ENCODE measurements around the gene TMCC2. TPM values are rescaled to one million over a fixed set of nuclear protein-coding genes. Genes with fewer than 3 reads are reported as not detected.

TMCC2 gene
- total RNA-seq, 1 donor from 2014 or later: 1.5 TPM

DNA sequence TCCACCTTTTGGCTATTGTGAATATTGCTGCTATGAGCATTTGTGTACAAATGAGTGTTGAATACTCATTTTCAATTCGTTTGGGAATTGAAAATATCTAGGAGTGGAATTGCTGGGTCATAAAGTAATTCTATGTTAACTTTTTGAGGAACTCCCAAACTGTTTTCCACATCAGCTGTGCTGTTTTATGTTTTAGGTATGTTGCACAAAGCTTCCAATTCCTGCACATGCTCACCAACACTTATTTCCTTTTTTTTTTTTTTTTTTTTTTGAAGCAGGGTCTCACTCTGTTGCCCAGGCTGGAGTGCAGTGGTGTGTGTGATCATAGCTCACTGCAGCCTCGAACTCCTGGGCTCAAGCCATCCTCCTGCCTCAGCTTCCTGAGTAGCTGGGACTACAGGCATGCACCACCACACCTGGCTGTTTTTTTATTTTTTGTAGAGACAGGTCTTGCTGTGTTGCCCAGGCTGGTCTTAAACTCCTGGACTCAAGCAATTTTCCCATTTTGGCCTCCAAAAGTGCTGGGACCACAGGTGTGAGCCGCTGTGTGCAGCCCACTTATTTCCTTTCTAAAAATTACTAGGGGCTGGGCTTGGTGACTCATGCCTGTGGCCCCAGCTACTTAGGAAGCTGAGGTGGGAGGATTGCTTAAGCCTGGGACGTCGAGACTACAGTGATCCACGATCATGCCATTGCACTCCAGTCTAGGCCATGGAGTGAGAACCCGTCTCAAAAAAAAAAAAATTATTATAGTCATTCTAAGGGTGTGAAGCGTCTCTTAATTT, 33.4 kb downstream of the TMCC2 start:
- DNase-seq (ENCODE audit: low read depth, low spot score): no peak

GRCh38 chr1:205261946-205262691, 34.4 kb downstream of the TMCC2 start:
- DNase-seq (ENCODE audit: low read depth, low spot score): no peak

DNA sequence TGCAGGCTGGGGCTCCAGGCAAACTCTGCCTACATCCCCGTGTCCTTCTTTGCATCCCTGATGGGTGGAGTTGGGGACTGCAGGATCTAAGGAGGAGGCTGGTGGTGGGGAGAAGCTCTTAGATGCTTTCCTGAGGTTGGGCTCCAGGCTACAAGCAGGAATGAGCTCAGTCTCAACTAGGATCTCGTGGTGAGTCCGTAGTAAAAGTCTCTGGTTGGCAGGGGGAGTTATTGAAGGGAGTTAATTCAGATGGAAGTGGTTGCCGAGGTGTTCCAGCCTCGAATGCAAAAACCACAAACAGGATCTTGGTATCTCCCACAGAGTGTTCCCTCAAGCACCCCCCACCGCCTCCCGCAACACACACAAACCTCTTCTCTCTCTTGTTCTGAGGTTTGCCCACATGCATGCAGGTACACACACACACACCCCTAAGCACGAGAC, 35.0 kb downstream of the TMCC2 start:
- no peak for DNase-seq (ENCODE audit: low read depth, low spot score)

DNA sequence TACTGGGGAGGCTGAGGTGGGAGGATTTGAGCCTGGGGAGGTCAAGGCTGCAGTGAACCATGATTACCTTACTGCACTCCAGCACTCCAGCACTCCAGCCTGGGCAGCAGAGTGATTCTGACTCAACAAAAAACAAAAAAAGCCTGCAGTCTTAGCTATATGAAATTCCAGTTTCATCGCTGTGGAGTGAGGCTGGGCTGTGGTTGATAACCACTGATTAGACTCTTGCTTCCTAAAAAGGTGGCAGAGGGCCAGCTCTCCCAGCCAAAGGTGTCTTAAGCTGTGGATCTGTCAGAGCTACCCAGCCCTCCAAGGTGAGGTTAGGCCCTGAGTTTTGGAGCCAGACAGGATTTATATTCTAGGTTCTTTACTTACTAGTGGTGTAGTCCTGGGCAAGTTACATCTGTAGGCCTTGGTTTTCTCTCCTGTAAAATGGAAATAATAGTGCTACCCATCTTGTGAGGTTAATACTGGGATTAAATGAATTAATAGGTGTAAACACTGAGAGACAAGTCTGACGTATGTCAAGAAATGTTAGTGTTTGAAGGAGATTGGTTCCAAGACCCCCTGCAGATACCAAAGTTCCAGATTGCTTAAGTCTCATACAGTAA, 35.9 kb downstream of the TMCC2 start:
- DNase-seq (ENCODE audit: low read depth, low spot score): no peak

DNA sequence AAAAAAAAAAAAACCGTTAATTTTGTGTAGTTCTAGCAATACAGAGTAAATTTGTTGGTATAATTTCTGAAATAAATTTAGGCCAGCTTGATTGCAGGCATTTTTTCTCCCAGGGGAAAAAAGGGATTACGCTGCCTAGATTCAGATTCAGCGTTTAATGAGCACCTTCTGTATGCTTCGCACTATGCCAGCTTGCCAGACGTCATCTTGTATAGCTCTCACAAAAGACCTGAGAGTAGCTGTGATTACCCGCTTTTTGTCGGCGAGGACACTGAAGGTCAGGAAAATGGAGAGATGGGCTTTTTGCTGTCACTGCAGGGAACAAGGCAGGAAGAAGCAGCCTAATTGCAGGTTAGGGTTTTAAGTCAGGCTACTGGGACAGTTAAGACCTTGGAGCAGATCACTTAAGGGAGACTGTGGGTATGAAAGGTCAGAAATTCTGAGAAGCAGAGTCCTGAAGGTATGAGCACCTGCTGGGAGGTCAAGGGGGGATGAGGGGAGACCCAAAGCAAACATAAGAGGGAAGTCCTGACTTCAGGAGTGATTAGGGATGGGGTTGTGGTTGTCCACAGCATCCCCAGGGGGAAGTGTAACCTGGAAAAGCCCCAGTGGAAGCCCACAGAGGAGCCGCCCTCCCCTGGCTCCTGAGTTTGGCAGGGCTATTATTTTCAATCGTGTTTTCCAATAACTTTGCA, 39.0 kb downstream of the TMCC2 start:
- no peak for DNase-seq (ENCODE audit: low read depth, low spot score)

GRCh38 chr1:205267306-205267902, 39.7 kb downstream of the TMCC2 start:
- DNase-seq (ENCODE audit: low read depth, low spot score): no peak

DNA sequence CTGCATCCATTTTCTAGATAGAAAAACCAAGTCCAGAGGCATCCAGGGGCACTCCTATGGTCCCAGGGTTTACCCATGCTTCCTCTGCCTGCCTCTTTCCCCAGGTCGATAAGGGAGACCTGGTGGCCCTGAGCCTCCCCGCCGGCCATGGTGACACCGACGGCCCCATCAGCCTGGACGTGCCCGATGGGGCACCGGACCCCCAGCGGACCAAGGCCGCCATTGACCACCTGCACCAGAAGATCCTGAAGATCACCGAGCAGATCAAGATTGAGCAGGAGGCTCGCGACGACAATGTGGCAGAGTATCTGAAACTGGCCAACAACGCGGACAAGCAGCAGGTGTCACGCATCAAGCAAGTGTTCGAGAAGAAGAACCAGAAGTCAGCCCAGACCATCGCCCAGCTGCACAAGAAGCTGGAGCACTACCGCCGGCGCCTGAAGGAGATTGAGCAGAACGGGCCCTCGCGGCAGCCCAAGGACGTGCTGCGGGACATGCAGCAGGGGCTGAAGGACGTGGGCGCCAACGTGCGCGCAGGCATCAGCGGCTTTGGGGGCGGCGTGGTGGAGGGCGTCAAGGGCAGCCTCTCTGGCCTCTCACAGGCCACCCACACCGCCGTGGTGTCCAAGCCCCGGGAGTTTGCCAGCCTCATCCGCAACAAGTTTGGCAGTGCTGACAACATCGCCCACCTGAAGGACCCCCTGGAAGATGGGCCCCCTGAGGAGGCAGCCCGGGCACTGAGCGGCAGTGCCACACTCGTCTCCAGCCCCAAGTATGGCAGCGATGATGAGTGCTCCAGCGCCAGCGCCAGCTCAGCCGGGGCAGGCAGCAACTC, 41.3 kb downstream of the TMCC2 start:
- no peak for DNase-seq (ENCODE audit: low read depth, low spot score)

- DNase-seq (ENCODE audit: low read depth, low spot score): no peak
Measured at GRCh38 chr1:205269711-205270110, 42.0 kb downstream of the TMCC2 start.

GRCh38 chr1:205270271-205270670, 42.5 kb downstream of the TMCC2 start:
- no peak for DNase-seq (ENCODE audit: low read depth, low spot score)

- DNase-seq (ENCODE audit: low read depth, low spot score): peak; percentile 32
Measured at GRCh38 chr1:205270764-205271163, 43.0 kb downstream of the TMCC2 start.

DNA sequence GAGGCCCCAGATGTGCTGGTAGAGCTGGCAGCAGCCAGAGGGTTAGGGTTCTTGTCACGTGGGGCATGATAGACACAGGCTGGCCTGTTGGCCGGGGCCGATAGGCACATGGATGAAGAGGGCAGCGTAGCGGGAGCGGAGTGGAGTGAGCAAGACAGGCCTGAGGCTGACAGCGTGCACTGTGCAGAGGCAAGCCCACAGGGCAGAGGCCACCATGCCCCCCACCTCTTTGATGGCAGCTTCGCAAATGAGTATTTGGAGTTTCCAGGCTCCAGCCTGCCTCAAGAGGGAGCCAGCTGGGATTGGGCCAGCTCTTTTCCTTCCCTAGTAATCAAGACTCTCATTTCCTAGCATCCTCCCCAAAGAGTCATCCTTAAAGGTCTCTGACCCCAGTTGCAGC, 43.5 kb downstream of the TMCC2 start:
- DNase-seq (ENCODE audit: low read depth, low spot score): peak; percentile 32

DNA sequence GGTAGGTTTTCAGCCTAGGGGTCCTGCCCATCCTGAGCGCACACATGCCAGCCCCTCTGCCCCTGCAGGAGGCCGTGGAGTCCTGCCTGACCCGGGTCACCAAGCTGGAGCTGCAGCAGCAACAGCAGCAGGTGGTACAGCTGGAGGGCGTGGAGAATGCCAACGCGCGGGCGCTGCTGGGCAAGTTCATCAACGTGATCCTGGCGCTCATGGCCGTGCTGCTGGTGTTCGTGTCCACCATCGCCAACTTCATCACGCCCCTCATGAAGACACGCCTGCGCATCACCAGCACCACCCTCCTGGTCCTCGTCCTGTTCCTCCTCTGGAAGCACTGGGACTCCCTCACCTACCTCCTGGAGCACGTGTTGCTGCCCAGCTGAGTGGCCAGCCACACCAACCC, 44.0 kb downstream of the TMCC2 start:
- no peak for DNase-seq (ENCODE audit: low read depth, low spot score)

GRCh38 chr1:205272536-205272935, 44.8 kb downstream of the TMCC2 start:
- DNase-seq (ENCODE audit: low read depth, low spot score): no peak

DNA sequence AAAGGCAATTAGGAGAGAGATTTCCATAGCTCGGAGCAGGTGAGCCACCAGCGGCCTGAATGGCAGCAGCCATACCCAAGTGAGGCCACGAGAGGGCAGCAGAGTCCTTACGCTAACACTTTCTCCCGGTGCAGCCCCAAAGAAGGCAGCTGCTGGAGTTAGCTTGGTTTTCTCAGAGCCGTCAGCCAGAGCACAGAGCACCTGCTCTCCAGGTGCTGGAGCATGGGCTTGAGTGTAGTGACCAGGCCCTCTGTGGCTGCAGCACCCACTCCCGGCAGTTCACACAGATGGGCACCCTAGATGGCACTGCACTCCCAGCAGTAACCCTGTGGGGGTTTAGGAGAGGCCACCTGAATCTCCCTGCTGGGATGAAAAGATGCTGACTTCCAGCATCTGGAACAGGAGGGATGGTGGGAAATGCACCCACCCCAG, 45.8 kb downstream of the TMCC2 start:
- peak; percentile 17 for DNase-seq (ENCODE audit: low read depth, low spot score)

DNA sequence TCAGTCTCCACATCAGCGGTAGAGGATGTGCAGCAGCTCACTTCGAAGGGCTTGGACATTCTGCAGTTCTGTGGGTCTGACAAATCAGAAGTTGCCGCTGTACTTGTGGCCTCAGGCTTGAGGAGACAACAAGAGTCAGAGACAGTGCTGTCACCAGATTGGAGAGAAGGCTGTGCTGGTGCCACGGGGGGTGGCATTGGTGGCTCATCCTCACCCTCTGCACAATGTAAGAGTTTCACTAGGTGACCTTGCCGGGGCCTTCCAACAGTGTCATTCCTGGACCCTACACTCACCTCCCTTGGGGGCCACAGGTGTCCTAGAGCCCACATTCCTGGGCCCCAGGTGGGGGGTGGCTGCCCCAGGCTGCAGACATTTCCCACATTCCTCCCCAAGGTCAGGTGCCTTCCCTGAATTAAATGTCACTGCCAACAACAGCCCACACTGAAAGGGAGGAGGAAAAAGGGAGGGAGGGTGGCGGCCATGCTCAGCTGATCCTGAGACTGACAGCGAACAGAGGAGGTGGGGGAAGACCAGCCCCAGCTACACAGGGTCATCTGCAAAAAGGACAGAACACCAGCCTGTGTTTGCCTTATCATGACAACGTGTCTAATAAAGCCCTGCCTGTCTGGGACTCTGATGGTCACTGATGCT, 46.4 kb downstream of the TMCC2 start:
- no peak for DNase-seq (ENCODE audit: low read depth, low spot score)

GRCh38 chr1:205275133-205275532, 47.4 kb downstream of the TMCC2 start:
- no peak for DNase-seq (ENCODE audit: low read depth, low spot score)

DNA sequence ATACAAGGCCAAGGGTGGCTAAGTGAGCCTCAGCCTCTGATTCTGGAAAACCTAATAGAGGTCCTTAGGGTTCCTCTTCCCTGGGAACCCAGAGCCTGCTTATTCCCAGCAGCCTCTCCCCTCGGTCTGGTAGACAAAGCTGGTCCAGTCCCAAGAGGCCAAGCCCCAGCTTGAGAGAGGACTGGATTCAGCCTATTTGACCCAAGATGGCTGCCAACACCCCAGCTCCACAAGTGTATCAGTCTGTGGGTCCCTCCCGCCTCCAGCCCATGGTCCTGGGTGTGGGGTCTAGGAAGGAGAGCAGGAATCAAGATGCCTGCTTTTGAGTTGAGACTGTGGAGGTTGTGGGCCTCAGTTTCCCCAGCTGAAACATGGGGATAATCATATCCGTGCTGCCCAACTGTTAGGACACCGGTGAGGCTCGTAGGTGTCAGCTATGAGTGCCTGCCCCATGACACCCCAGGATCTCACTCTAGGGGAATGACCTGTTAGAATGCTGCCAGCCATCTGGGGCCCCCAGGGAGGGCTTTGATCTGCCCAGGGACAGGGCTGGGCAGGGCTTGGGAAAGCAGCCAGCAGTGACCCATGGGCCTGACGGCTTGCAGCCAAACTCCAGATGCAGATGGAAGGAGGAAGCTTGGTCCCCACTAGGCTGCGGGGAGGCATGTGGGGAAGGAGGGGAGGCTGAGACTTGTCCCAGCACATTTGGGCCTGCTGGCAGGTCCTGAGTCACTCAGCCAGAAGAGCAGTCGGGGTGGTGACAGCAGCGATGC, 48.4 kb downstream of the TMCC2 start:
- no peak for DNase-seq (ENCODE audit: low read depth, low spot score)

- DNase-seq (ENCODE audit: low read depth, low spot score): no peak
Measured at GRCh38 chr1:205276689-205277065, 48.9 kb downstream of the TMCC2 start.

GRCh38 chr1:205279986-205280385, 52.2 kb downstream of the TMCC2 start:
- DNase-seq (ENCODE audit: low read depth, low spot score): no peak
